Measurements from ENCODE around the gene EXOC4. TPM values are rescaled to one million over a fixed set of nuclear protein-coding genes. Genes with fewer than 3 reads are reported as not detected.

Gene EXOC4
- total RNA-seq, 1 donor from 2014 or later = 41.3 TPM

GRCh38 chr7:133746847-133747246 lies 494.0 kb downstream of the EXOC4 start:
- DNase-seq (ENCODE audit: low read depth) = no peak
- no peak overlapping the region for H3K4me3 ChIP-seq (ENCODE audit: low read depth, low read length)
- TF ChIP-seq CTCF (conservative IDR thresholded peaks at IDR 0.05; ENCODE audit: low read depth, low read length) = no peak

GRCh38 chr7:133748443-133749407 lies 495.8 kb downstream of the EXOC4 start:
- no peak for DNase-seq (ENCODE audit: low read depth)
- no peak for TF ChIP-seq CTCF (conservative IDR thresholded peaks at IDR 0.05; ENCODE audit: low read depth, low read length)
- no peak overlapping the region for H3K4me3 ChIP-seq (ENCODE audit: low read depth, low read length)

GRCh38 chr7:133750287-133750686 lies 497.4 kb downstream of the EXOC4 start:
- DNase-seq (ENCODE audit: low read depth) = no peak
- no peak for TF ChIP-seq CTCF (conservative IDR thresholded peaks at IDR 0.05; ENCODE audit: low read depth, low read length)
- no peak overlapping the region for H3K4me3 ChIP-seq (ENCODE audit: low read depth, low read length)

- no peak for TF ChIP-seq CTCF (conservative IDR thresholded peaks at IDR 0.05; ENCODE audit: low read depth, low read length)
Measured at GRCh38 chr7:133751079-133751478, 498.2 kb downstream of the EXOC4 start.

GRCh38 chr7:133753513-133753912 lies 500.6 kb downstream of the EXOC4 start:
- H3K4me3 ChIP-seq (ENCODE audit: low read depth, low read length) = no peak overlapping the region
- no peak for DNase-seq (ENCODE audit: low read depth)
- TF ChIP-seq CTCF (conservative IDR thresholded peaks at IDR 0.05; ENCODE audit: low read depth, low read length) = no peak

More at GRCh38 chr7:133751079-133751478, 498.2 kb downstream of the EXOC4 start:
- DNase-seq (ENCODE audit: low read depth) = no peak
- no peak overlapping the region for H3K4me3 ChIP-seq (ENCODE audit: low read depth, low read length)

GRCh38 chr7:133754708-133755107 lies 501.8 kb downstream of the EXOC4 start:
- H3K4me3 ChIP-seq (ENCODE audit: low read depth, low read length) = no peak overlapping the region
- TF ChIP-seq CTCF (conservative IDR thresholded peaks at IDR 0.05; ENCODE audit: low read depth, low read length) = no peak
- no peak for DNase-seq (ENCODE audit: low read depth)
